ENCODE results near the gene EIF2A.

DNA sequence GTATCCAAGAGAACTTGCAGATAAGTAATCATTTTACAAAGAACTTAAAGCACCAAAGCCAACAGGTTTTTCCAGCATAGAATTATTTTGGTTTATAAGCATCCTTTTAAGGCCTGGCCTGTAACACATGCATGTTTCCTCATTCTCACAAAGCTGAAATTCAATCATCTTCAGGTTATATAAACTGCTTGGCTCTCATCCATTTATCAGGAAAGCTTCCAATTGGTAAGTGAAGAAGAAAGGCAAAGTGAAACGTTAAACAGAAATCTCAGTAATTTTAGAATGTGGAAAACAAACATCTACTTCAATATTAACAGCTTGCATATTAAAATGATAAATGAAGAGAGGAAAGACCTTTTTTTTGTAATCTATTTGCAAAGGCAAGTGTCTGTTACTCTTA lies 1.9 kb upstream of the EIF2A start:
- TF ChIP-seq EZH2phosphoT487 (IDR thresholded peaks at IDR 0.05; ENCODE audit: insufficient read depth, low read depth) = no peak
- no peak for TF ChIP-seq EZH2 (IDR thresholded peaks at IDR 0.05; ENCODE audit: insufficient read depth, poor library complexity, severe bottlenecking)
